COLO829 (cell line): ENCODE results near the gene KDM4C.
"Not testable (repeated sequence)": the region's sequence is repeated elsewhere in the genome, so short reads cannot be mapped to it uniquely, and the experiment has no call there.

ENCODE experiments used
- DNase-seq: peaks from one replicate; pipeline ENCODE4 v3.0.0; 2012; ENCODE audit warnings: low spot score

Gene KDM4C

GRCh38 chr9:7171396-7172153, 413.8 kb downstream of the KDM4C start:
- no peak for DNase-seq

GRCh38 chr9:7172154-7173115, 414.7 kb downstream of the KDM4C start:
- DNase-seq: no peak

- DNase-seq: no peak
Measured at GRCh38 chr9:7173139-7173538, 415.4 kb downstream of the KDM4C start.

GRCh38 chr9:7174301-7174700, 416.5 kb downstream of the KDM4C start:
- no peak for DNase-seq

GRCh38 chr9:7174884-7175283, 417.1 kb downstream of the KDM4C start:
- DNase-seq: no peak

- DNase-seq: no peak
Measured at GRCh38 chr9:7176561-7176960, 418.8 kb downstream of the KDM4C start.

- peak; percentile 29 for DNase-seq
Measured at GRCh38 chr9:7177383-7177782, 419.6 kb downstream of the KDM4C start.

- DNase-seq: no peak
Measured at GRCh38 chr9:7178729-7179128, 421.0 kb downstream of the KDM4C start.

GRCh38 chr9:7180247-7180646, 422.5 kb downstream of the KDM4C start:
- DNase-seq: no peak

- not testable (repeated sequence) for DNase-seq
Measured at GRCh38 chr9:7183139-7183538, 425.4 kb downstream of the KDM4C start.

GRCh38 chr9:7185612-7186011, 427.8 kb downstream of the KDM4C start:
- no peak for DNase-seq

GRCh38 chr9:7186175-7186574, 428.4 kb downstream of the KDM4C start:
- no peak for DNase-seq

GRCh38 chr9:7192266-7192665, 434.5 kb downstream of the KDM4C start:
- DNase-seq: no peak

GRCh38 chr9:7195526-7195925, 437.8 kb downstream of the KDM4C start:
- no peak for DNase-seq

GRCh38 chr9:7196467-7196866, 438.7 kb downstream of the KDM4C start:
- DNase-seq: no peak

- DNase-seq: no peak
Measured at GRCh38 chr9:7201196-7201595, 443.4 kb downstream of the KDM4C start.

GRCh38 chr9:7205806-7206205, 448.0 kb downstream of the KDM4C start:
- no peak for DNase-seq

GRCh38 chr9:7206221-7206758, 448.5 kb downstream of the KDM4C start:
- no peak for DNase-seq

- DNase-seq: no peak
Measured at GRCh38 chr9:7209016-7209715, 451.4 kb downstream of the KDM4C start.

GRCh38 chr9:7209990-7210389, 452.2 kb downstream of the KDM4C start:
- DNase-seq: no peak

- DNase-seq: no peak
Measured at GRCh38 chr9:7210854-7211637, 453.3 kb downstream of the KDM4C start.
